IPS DF 19.7 (cell line): ENCODE results near the gene RNF112.

Source experiments
- DNase-seq: peaks from one replicate; pipeline ENCODE4 v3.0.0-alpha.2; 2013; ENCODE audit warnings: low read depth, low spot score

RNF112 gene

GRCh38 chr17:19388791-19389785 lies 21.9 kb upstream of the RNF112 start:
- DNase-seq: no peak

DNA sequence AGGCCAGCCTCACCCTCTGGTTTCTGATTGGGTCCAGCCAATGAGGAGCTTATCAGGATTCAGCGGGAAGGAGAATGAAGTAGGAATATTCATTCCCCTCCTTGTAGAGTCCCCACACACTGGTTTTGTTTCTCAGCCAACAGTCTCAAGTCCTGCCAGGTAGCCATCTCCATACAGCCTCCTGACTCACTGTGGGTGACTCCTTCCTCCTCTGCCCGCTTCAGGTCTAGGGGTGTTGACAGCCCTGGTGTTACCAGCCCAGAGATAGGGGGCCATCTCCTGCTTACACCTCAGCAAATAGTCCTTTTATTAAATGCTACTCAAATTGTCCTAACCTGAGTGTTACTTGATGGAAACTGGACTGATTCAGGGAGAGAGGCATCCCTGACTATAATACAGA lies 20.1 kb upstream of the RNF112 start:
- no peak for DNase-seq

DNA sequence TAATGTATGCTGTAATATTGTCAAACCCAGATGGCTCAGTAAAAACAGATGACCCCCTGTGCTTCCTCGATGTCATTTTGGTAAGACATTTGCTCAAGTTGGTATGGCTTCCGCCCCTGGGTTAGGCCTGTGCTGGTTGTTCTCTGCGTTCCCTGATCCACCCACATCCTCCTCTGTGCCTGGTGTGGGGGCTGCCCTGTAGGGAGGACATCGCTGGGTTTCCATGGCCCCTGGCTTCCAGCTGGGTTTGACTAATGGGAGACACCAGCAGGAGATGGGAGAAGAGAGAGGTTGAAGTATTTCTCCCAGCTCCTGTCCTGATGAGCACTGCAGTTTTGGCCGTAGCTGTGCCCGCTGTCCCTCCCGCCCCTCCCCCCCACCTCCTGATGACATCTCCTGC lies 19.6 kb upstream of the RNF112 start:
- DNase-seq: no peak

DNA sequence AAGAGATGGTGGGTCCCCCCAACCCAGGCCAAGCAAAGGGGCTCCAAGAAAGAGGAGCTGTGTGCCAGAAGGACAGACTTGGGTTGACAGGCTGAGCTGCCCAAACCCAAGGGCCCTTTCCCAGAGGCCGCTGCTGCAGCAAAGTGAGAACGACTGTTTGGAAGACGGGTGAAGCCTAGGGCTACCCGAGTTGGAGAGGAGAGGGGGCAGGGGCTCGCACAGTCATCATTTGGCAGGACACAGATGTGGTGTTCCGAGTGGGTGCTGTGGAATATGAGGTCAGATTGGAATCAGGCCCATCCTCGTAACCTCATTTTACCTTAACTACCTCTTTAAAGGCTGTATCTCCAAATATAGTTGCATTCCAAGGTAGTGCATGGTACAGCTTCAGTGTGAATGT lies 18.7 kb upstream of the RNF112 start:
- DNase-seq: no peak

GRCh38 chr17:19397556-19398041 lies 13.4 kb upstream of the RNF112 start:
- peak; percentile 74 for DNase-seq

DNA sequence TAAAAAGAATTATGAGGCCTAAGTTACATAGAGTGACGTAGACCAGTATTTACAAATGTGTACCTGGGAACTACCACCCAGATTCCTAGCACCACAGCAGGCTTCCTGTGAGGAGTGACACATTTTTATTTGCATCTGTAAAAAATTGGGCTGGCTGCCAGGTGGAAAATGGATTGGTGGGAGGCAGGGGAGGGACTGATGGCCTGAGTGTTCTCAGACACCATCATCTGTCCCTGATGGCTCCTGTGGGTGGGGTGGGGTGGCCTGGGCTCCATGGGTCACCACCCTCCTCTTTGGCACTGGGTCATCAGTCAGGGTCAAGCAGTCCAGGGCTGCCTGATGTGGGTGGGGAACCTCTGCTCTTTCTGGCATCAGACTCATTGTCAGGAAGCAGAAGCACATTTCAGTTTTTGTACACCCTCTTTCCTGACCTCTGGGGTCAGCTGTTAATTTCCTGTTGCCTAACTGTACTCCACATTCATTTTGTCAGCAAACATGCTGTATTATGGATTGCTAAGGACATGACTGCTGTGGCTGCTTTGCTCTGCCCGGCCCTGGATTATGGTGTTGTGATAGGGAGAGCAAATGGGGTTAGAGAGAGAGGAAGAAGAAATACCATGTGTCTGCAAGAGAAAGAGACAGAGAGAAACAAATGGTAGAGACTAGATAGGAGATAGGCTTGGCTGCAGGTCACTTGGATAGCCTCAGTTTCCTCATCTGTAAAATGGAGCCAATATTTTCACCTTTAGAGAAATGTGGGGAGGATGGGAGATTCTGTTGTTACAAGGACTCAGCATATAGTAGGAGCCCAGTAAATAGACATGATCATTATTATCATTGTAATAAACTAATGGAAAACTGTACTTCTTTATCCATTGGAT lies 12.5 kb upstream of the RNF112 start:
- no peak for DNase-seq

DNA sequence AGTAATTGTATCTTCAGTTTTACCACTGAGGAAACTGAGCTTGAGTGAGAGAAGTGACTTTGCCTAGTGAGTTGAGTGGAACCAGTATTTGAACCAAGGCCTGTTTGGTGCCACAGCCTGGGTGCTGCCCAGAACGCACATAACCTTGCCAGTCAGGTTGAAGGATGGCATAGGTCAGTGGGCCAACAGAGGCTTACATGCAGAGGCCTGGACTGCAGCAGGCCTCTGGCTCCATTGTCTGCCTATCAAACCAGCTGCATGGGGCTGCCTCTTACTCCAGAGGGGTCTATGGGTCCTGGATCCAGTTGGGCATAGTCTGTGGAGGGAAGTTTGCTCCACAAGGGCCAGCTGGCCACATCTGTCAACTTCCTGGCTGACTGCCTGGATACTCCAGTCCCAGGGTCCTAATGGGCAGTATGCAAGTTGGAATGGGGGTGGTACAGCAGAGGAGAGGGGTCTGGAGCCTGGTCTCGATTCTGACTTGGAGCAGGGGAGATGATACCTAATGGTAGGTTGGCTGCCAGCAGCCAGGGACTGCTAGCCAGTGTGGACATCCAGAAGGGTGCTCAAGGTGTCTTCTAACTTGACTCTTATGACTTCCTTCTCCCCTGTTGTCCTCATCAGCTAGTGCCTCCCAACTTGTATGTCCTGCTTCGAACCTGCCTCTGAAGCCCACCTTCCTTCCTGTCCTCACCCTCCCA lies 11.1 kb upstream of the RNF112 start:
- no peak for DNase-seq

DNA sequence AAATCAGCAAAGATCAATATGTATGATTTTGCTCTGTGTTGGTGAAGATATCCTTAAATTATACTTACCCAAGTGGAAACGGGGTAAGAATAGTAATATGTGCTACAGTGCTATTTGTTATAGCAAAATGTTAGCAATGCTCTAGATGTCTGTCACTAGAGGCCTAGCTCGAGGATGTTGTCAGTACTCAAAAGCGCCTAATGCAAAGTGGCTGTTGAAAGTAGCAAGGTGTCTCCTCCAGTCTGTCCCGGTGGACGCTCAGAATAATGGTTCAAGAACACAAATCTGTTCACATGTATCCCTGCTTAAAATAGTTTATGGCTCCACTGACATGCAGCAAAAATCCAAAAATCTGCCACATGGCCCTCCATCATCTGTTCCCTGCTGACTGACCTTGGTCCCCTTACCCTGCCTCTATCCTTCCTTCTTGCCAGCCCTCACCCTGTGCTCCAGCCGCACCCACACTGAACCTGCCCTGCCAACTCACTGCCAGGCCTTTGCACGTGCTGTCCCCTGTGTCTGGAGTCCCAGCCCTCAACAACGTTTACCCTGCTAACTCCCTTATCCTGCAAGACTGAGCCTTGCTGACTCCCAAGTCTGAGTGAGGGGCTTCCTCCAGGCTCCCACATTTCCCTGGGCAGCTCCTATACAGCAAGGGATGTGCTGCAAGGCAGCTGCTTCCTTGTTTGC lies 9.6 kb upstream of the RNF112 start:
- DNase-seq: no peak

GRCh38 chr17:19402171-19402570 lies 8.9 kb upstream of the RNF112 start:
- DNase-seq: no peak

DNA sequence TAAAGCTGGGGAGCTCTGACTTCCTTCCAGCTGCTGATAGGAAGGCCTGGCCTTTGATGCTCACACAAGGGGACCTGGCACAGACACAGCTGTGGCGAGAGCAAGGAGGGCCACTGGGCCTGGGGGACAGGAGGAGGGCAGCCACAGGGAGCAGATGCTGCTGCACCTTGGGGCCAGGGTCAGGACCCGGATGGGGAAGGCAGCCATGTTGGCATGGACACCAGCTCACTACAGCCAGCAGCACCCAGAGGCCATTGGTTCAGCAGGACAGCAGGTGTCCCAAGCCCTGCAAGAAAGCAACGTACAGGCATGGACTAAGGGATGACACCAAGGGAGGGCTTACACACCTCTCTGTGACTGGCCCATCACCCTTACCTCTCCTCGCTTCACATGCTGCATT lies 8.0 kb upstream of the RNF112 start:
- no peak for DNase-seq

DNA sequence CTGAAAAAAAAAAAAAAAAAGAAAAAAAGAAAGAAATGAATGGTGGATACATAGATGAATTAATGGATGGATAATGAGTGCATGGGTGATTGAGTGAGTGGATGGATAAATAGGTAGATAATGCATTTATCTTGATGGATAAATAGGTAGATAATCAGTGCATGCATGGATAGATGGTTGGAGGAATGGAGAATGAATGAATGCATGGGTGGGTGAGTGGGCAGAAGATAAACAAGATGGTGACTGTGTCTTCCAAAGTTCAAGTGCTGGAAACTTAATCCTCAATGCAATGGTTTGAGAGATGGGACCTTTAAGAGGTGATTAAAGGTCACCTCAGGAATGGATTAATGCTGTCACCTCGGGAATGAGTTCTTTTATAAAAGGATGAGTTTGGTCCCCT lies 6.8 kb upstream of the RNF112 start:
- no peak for DNase-seq

DNA sequence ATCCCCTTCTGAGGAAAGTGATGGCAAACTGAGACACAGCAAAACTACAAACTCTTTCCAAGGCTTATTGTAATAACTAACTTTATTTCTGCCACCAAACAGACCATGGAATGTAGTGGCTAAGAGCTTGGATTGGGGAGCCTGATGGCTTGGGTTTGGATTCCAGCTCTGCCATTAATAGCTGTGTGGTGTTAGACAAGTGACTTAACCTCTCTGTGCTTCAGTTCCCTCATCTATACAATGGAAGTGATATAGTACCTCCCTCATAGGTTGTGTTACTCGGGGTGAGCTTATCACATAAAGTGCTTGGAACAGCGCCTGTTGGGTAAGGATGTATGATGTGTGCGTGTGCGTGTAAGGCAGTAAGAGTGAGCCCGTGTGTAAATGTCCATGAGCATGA lies 5.9 kb upstream of the RNF112 start:
- DNase-seq: no peak

GRCh38 chr17:19407601-19408345 lies 3.3 kb upstream of the RNF112 start:
- no peak for DNase-seq

DNA sequence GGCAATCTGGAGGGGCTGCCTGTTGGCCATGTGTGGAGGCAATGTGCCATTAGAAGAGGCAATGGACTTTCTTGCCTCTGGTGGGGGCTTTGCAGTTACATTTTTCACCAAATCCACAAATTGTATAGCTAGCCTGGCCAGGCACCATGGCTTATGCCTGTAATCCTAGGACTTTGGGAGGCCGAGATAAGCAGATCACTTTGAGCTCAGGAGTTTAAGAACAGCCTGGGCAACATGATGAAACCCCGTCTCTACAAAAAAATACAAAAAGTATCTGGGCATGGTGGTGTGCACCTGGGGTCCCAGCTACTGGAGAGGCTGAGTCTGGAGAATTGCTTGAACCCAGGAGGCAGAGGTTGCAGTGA lies 2.7 kb upstream of the RNF112 start:
- DNase-seq: no peak

GRCh38 chr17:19409066-19409465 lies 2.0 kb upstream of the RNF112 start:
- DNase-seq: no peak

- no peak for DNase-seq
Observed at GRCh38 chr17:19409509-19409908, 1.5 kb upstream of the RNF112 start.

DNA sequence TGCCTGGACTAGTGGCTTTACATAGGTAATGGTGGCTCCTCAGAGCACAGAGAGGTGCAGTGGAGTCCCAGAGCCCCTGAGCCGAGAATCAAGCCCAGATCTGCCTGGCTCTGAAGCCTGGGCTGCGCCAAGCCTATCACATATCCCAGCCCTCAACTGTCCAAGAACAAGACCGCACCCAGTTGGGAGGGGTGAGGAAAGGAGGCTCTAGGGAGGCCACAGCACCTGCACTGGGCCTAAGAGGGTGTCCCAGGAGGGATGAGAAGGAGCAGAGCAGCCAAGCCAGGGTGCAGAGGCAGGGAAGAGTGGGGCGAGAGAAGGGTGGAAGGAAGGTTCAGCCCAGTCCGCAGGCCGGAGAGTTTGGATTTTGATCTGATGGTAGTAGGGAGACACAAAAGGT lies 941 bp upstream of the RNF112 start:
- no peak for DNase-seq

GRCh38 chr17:19411631-19412030 lies 599 bp downstream of the RNF112 start:
- no peak for DNase-seq

GRCh38 chr17:19412510-19412909 lies 1.5 kb downstream of the RNF112 start:
- DNase-seq: no peak

DNA sequence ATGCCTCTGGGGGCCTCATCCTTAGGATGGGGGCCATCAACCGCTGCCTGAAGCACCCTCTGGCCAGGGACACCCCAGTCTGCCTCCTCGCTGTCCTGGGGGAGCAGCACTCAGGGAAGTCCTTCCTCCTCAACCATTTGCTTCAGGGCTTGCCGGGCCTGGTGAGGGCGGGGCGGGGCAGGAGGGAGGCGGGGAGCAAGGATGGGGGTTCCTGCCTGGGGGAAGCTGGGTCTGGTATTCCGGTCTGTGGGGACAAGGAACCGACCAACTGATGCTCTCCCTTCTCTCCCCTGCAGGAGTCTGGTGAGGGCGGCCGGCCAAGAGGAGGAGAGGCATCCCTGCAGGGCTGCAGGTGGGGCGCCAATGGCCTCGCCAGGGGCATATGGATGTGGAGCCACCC lies 2.0 kb downstream of the RNF112 start:
- DNase-seq: no peak

GRCh38 chr17:19413761-19414160 lies 2.7 kb downstream of the RNF112 start:
- DNase-seq: no peak
